ENCODE data around the gene KNDC1.

DNA sequence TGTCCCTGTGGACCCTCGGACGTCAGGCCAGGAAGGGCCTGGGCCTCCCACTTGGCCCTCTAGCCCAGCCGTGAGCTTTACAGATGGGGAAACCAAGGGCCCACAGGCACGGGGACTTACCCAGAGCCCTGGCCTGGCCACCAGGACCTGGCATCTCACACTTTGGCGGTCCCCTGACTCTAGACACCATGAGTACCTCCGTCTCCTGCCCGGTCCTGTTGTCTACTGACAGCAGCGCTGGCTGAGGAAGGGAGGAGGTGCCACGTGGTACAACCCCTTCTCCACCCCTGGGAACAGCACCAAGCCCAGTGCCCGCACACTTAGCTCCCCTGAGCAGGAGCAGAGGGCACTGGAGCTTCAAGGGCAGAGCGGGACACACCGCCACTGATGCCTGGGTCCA lies 46.2 kb upstream of the KNDC1 start:
- TF ChIP-seq, protein P1, sequence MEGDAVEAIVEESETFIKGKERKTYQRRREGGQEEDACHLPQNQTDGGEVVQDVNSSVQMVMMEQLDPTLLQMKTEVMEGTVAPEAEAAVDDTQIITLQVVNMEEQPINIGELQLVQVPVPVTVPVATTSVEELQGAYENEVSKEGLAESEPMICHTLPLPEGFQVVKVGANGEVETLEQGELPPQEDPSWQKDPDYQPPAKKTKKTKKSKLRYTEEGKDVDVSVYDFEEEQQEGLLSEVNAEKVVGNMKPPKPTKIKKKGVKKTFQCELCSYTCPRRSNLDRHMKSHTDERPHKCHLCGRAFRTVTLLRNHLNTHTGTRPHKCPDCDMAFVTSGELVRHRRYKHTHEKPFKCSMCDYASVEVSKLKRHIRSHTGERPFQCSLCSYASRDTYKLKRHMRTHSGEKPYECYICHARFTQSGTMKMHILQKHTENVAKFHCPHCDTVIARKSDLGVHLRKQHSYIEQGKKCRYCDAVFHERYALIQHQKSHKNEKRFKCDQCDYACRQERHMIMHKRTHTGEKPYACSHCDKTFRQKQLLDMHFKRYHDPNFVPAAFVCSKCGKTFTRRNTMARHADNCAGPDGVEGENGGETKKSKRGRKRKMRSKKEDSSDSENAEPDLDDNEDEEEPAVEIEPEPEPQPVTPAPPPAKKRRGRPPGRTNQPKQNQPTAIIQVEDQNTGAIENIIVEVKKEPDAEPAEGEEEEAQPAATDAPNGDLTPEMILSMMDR (IDR thresholded peaks at IDR 0.05 in 8 of 11, conservative IDR thresholded peaks at IDR 0.05 in 3 of 11), result no peak
- TF ChIP-seq POLR2AphosphoS5 (IDR thresholded peaks at IDR 0.05), result no peak
